HL-60 (cell line): ENCODE data around the gene KRTAP10-11.

Experiments
- GABPA ChIP-seq: IDR thresholded peaks from 2 replicates; pipeline ENCODE4 v1.6.1; 2012; ENCODE audit warnings: low read depth
- POLR2AphosphoS5 ChIP-seq: IDR thresholded peaks from 2 replicates; pipeline ENCODE4 v1.6.1; 2012; ENCODE audit warnings: low read depth
- TF ChIP-seq, protein P1 (sequence below): IDR thresholded peaks from one replicate; pipeline ENCODE4 v1.5.1; 2011; ENCODE audit warnings: low read length, control low read depth, inconsistent platforms; ENCODE audit not compliant: insufficient read depth
- TF ChIP-seq, protein P2 (sequence below): IDR thresholded peaks from 2 replicates; pipeline ENCODE4 v1.6.1; 2012; ENCODE audit warnings: low read depth; ENCODE audit not compliant: insufficient replicate concordance

DNA sequence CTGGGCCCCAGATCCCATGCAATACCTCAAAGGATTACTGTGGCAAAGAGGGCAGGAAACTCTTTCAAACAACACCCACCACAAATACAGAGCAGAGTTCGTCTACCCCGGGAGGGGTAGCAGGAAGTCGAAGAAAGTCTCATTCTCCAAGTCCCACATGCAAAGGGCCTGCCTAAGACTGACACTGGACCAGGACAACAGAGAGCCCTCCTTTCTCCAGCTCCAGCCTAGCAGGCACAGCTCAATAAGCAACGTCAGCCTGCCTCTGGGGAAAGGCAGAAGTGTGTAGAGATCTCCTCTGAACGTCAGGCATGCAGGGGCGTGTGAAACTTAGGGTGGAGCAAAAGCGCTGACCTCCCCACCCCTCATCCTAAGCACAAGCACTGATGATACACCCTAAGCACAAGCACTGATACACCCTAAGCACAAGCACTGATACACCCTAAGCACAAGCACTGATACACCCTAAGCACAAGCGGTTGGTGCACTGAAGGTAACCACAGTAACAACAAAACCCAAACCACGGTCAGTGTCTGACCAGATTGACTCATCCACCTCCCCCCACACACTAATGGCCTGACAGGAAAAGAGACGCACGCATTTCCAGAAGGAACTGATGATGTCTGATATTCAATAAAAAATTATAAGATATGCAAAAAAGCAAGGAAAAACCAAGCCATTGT lies 12.8 kb downstream of the KRTAP10-11 start:
- TF ChIP-seq, protein P1, sequence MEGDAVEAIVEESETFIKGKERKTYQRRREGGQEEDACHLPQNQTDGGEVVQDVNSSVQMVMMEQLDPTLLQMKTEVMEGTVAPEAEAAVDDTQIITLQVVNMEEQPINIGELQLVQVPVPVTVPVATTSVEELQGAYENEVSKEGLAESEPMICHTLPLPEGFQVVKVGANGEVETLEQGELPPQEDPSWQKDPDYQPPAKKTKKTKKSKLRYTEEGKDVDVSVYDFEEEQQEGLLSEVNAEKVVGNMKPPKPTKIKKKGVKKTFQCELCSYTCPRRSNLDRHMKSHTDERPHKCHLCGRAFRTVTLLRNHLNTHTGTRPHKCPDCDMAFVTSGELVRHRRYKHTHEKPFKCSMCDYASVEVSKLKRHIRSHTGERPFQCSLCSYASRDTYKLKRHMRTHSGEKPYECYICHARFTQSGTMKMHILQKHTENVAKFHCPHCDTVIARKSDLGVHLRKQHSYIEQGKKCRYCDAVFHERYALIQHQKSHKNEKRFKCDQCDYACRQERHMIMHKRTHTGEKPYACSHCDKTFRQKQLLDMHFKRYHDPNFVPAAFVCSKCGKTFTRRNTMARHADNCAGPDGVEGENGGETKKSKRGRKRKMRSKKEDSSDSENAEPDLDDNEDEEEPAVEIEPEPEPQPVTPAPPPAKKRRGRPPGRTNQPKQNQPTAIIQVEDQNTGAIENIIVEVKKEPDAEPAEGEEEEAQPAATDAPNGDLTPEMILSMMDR = no peak
- TF ChIP-seq POLR2AphosphoS5 (no peak), GABPA (no peak)
- TF ChIP-seq, protein P2, sequence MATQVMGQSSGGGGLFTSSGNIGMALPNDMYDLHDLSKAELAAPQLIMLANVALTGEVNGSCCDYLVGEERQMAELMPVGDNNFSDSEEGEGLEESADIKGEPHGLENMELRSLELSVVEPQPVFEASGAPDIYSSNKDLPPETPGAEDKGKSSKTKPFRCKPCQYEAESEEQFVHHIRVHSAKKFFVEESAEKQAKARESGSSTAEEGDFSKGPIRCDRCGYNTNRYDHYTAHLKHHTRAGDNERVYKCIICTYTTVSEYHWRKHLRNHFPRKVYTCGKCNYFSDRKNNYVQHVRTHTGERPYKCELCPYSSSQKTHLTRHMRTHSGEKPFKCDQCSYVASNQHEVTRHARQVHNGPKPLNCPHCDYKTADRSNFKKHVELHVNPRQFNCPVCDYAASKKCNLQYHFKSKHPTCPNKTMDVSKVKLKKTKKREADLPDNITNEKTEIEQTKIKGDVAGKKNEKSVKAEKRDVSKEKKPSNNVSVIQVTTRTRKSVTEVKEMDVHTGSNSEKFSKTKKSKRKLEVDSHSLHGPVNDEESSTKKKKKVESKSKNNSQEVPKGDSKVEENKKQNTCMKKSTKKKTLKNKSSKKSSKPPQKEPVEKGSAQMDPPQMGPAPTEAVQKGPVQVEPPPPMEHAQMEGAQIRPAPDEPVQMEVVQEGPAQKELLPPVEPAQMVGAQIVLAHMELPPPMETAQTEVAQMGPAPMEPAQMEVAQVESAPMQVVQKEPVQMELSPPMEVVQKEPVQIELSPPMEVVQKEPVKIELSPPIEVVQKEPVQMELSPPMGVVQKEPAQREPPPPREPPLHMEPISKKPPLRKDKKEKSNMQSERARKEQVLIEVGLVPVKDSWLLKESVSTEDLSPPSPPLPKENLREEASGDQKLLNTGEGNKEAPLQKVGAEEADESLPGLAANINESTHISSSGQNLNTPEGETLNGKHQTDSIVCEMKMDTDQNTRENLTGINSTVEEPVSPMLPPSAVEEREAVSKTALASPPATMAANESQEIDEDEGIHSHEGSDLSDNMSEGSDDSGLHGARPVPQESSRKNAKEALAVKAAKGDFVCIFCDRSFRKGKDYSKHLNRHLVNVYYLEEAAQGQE = no peak
